SJSA1 (cell line): ENCODE measurements around the gene BTN2A1. TPM values are rescaled to one million over a fixed set of nuclear protein-coding genes. Genes with fewer than 3 reads are reported as not detected.
"Not testable (repeated sequence)": the region's sequence is repeated elsewhere in the genome, so short reads cannot be mapped to it uniquely, and the experiment has no call there.

ENCODE experiments used
- DNase-seq, 2 experiments: peaks; one replicate each; pipeline ENCODE4 v3.0.0-alpha.2; 2015 to 2020; ENCODE audit warnings: low spot score in 2 of 2, low read depth in 1 of 2
- H3K27ac ChIP-seq: fragments of 250-450 bp; sonication (Bioruptor Pico); 2 replicates; pipeline ENCODE4 v1.5.1; 2020; ENCODE audit warnings: mild to moderate bottlenecking, moderate library complexity
- H3K27me3 ChIP-seq: fragments of 250-450 bp; sonication (Bioruptor Pico); replicated peaks from 2 replicates; pipeline ENCODE4 v1.5.1; 2020; ENCODE audit warnings: mild to moderate bottlenecking, moderate library complexity
- H3K36me3 ChIP-seq: fragments of 250-450 bp; sonication (Bioruptor Pico); 2 replicates; pipeline ENCODE4 v1.5.1; 2020; ENCODE audit warnings: mild to moderate bottlenecking
- H3K4me1 ChIP-seq: fragments of 250-450 bp; sonication (Bioruptor Pico); replicated peaks from 2 replicates; pipeline ENCODE4 v1.6.1; 2021; ENCODE audit warnings: mild to moderate bottlenecking
- H3K4me3 ChIP-seq: fragments of 250-450 bp; sonication (Bioruptor Pico); 2 replicates; pipeline ENCODE4 v1.5.1; 2020; ENCODE audit warnings: mild to moderate bottlenecking
- H3K9me3 ChIP-seq: fragments of 250-450 bp; sonication (Bioruptor Pico); replicated peaks from 2 replicates; pipeline ENCODE4 v1.5.1; 2020; ENCODE audit warnings: mild to moderate bottlenecking
- total RNA-seq: library from RNA; depleted of rRNA; stranded (reverse); fragments of >200 nt; shearing (Covaris generic); gene quantifications from 2 replicates; pipeline ENCODE4 v1.2.3, GENCODE V29; 2014; rRNA removed

The BTN2A1 gene
- total RNA-seq, result 33.1 and 50.8 TPM in 2 replicates

DNA sequence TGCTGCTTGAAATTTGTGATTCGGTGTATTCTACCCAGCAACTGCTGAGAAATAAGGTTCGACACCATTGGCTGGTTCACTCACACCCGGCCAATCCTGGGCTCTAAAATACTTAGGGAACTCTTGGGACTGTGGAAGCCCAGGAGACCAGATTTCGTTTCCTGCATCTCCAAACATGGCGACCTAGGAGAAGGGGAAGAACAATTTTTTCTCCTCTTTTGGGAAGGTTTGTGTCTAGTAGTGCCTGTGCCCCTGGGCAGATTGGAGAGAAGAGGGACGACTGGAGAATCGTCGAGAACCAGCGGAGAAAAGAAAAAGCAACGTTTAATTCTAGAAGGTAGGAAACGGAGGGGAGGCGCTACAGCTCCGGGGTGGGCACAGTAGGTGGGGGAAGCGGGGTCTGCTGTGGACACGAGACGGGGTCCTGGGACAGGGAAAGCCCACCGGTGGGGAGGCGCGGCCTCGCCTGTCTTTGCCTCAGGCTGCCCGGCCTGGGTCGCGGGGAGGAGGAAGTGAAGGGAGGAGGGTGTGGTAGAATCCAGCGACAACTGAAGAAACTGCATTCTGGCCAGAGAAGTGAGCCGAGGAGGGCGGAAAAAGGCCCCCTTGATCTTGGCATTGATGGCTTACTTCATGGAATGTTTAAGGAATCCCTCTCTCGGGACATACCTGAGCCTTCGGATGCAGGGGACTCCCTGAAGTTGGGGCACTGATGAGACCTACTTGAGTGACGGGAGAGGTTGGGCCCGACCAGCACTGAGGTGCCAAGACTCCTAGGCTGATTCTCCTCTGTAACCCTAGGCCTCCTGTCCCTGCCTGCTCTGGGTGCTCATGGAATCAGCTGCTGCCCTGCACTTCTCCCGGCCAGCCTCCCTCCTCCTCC is at the start of gene BTN2A1:
TSS of gene BTN2A1 (plus strand) at position 150 of the 883 bp plus-strand sequence. CDS start at position 832, 682 bp downstream.
- H3K27me3 ChIP-seq, result no peaks in the 10 kb centered on the region
- no peaks in the 10 kb centered on the region for H3K9me3 ChIP-seq
- peaks cover 46% of the 10 kb centered on the region for H3K36me3 ChIP-seq
- H3K4me1 ChIP-seq, result peaks cover 17% of the 10 kb centered on the region
- peak within 1 kb of the TSS; percentile 85 for H3K27ac ChIP-seq
- DNase-seq, result peak; percentile 86 to 87
- H3K4me3 ChIP-seq, result peak within 1 kb of the TSS; percentile 66

DNA sequence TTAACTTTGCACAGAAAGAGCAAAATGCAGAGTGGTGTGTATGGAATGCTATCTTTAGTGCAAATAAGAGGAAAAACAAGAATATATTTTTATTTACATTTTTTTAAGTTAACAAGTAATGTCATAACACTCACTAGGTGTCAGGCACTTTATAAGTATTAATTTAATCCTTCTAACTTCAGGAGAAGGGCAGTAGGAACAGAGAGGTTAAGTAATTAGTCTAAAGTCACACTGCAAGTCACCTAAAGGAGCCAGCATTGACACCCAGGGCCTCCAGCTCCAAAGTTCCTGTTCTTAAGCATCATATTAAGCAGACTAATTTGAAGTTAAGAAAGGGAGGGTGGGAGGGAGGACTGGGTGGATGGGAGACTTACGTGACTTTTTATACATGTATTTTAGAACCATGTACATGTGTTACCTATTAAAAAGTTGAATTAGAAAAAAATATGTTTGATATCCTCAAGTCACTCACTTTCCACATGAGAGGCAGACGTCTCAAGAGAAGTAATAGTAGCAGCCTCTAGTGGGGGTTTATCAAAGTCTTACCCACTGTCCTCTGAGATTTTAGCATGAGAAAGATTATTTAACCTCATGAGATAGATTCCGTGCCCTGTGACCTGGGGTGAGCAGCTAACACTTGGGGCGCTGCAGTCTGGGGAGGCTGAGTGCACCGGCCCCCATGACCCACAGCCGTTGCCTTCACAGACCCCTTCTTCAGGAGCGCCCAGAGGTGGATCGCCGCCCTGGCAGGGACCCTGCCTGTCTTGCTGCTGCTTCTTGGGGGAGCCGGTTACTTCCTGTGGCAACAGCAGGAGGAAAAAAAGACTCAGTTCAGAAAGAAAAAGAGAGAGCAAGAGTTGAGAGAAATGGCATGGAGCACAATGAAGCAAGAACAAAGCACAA is 48.7 kb upstream of the BTN2A1 start:
- no peaks in the 10 kb centered on the region for H3K9me3 ChIP-seq
- no peak for DNase-seq
- H3K4me1 ChIP-seq, result no peaks in the 10 kb centered on the region
- H3K4me3 ChIP-seq, result no peak overlapping the region
- H3K27me3 ChIP-seq, result no peaks in the 10 kb centered on the region
- H3K27ac ChIP-seq, result no peak overlapping the region
- peaks cover 13% of the 10 kb centered on the region for H3K36me3 ChIP-seq

DNA sequence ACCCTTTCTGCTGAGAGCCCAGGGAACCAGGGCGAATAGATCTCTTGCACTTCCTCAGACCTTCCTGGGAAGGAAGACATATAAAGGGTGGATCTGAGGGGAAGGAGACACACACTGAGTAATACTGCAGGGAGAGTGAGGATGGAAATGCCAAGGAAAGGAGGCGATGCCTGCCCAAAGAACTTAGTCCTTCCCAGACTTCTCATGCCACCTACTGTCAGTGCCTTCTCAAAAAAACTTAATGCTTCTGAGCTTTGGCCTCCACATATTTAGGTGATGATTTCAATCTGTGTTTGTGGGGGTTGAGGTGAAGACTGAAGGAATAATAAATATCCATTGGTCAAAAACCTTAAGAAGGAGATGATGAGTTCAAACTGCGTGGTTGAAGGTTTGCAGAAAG is 46.0 kb upstream of the BTN2A1 start:
- DNase-seq, result no peak
- H3K4me3 ChIP-seq, result no peak overlapping the region
- no peak overlapping the region for H3K27ac ChIP-seq

DNA sequence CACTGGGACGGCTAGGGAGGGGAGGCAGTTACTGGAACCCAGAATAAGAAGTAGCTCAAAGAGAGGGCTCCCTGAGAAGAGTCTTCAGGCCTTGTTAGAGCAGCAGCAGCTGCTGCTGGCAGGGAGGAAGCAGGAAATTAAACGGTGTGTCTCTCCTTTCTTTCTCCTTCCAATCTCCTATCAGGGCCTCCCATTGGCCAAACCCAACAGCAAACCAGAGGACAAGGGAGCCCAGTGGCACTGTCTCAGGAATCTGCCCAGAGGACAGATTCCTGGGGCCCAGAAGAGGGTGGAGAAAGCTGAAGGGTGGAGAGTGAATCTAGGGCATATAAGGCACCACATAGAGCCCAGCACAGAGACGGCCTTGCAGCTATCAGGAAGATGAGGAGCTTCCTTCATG is 45.5 kb upstream of the BTN2A1 start:
- Histone ChIP-seq H3K27ac (no peak overlapping the region), H3K4me1 (peaks cover 7% of the 10 kb centered on the region; the same call in 1 of the 2 replicates), H3K4me3 (no peak overlapping the region), H3K27me3 (no peaks in the 10 kb centered on the region), H3K9me3 (peaks cover 4% of the 10 kb centered on the region), H3K36me3 (peaks cover 12% of the 10 kb centered on the region)
- DNase-seq, result no peak

More for the DNA sequence above, 46.0 kb upstream of the BTN2A1 start:
- Histone ChIP-seq H3K9me3 (no peaks in the 10 kb centered on the region), H3K27me3 (no peaks in the 10 kb centered on the region), H3K36me3 (peaks cover 13% of the 10 kb centered on the region), H3K4me1 (peaks cover 7% of the 10 kb centered on the region; the same call in 1 of the 2 replicates)

DNA sequence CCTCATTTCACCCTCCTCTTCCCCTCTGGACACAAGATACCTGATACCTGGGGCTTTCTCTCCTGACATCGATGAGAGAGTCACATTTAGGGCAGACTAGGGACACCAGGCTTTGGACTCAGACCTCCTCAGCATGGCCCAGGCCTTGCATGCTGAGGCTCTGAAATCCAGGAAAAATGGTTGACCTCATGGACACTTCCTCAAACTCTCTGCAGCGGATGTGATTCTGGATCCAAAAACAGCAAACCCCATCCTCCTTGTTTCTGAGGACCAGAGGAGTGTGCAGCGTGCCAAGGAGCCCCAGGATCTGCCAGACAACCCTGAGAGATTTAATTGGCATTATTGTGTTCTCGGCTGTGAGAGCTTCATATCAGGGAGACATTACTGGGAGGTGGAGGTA is 44.8 kb upstream of the BTN2A1 start:
- Histone ChIP-seq H3K27me3 (no peaks in the 10 kb centered on the region), H3K27ac (no peak overlapping the region), H3K36me3 (peaks cover 8% of the 10 kb centered on the region), H3K4me3 (no peak overlapping the region), H3K9me3 (peaks cover 4% of the 10 kb centered on the region), H3K4me1 (peaks cover 7% of the 10 kb centered on the region; the same call in 1 of the 2 replicates)
- no peak for DNase-seq

DNA sequence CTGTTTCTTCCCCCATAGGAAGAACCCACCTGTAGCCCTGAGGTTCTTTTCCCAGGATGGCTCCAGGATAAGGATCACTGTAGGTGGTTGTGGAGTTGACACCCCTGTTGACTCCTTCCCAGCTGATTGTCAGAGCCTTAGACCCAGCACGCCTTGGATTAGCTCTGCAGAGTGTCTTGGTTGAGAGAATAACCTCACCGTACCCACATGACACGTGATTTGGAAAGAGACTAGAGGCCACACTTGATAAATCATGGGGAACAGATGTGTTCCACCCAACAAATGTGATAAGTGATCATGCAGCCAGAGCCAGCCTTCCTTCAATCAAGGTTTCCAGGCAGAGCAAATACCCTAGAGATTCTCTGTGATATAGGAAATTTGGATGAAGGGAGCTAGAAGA is 43.5 kb upstream of the BTN2A1 start:
- DNase-seq, result no peak
- Histone ChIP-seq H3K36me3 (peaks cover 7% of the 10 kb centered on the region), H3K4me1 (peaks cover 7% of the 10 kb centered on the region; the same call in 1 of the 2 replicates), H3K4me3 (no peak overlapping the region), H3K27ac (no peak overlapping the region), H3K27me3 (no peaks in the 10 kb centered on the region), H3K9me3 (peaks cover 14% of the 10 kb centered on the region)

DNA sequence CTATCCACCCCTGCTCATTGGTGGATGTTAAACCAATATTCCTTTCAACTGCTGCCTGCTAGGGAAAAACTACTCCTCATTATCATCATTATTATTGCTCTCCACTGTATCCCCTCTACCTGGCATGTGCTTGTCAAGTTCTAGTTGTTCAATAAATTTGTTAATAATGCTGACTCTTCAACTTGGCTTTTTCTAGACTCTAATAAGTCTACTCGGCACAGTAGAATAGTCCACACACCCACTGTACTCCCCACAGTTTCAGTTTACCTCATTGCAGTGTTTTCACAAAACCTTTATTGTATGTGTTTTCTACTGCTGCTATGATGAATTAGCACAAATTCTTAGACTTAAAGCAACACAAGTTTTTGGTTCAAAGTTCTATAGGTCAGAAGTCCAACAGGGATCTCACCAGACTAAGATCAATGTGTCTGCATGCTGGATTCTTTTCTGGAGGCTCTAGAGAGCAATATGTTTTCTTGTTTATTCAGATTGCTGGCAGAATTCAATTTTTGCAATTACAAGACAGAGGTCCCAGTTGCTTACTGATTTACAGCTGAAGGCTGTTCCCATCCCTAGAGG is 42.6 kb upstream of the BTN2A1 start:
- Histone ChIP-seq H3K36me3 (no peaks in the 10 kb centered on the region; the same call in 1 of the 2 replicates), H3K4me1 (peaks cover 9% of the 10 kb centered on the region), H3K9me3 (peaks cover 14% of the 10 kb centered on the region), H3K27ac (no peak overlapping the region), H3K27me3 (no peaks in the 10 kb centered on the region), H3K4me3 (no peak overlapping the region)
- no peak for DNase-seq

DNA sequence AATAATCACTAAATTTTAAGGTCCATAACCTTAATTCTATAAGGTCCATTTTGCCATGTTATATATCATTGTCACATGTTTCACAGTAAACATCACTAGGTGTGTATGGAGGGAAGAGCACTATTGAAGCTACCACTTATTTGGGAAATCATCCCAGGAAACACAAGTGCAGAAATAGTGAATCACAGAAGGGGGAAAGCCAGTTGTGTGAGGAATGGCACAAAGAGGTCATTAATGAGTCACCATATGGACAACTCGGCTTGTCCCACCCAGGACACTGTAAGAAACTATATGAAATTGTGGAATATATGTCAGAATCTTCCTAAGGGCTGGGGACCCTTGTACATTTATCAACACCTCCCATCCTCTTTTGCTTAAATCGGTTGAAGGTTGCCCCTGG is 42.0 kb upstream of the BTN2A1 start:
- no peaks in the 10 kb centered on the region for H3K36me3 ChIP-seq
- peaks cover 16% of the 10 kb centered on the region for H3K4me1 ChIP-seq
- H3K9me3 ChIP-seq, result peaks cover 14% of the 10 kb centered on the region
- no peak overlapping the region for H3K4me3 ChIP-seq
- no peak overlapping the region for H3K27ac ChIP-seq
- no peaks in the 10 kb centered on the region for H3K27me3 ChIP-seq
- DNase-seq, result no peak

DNA sequence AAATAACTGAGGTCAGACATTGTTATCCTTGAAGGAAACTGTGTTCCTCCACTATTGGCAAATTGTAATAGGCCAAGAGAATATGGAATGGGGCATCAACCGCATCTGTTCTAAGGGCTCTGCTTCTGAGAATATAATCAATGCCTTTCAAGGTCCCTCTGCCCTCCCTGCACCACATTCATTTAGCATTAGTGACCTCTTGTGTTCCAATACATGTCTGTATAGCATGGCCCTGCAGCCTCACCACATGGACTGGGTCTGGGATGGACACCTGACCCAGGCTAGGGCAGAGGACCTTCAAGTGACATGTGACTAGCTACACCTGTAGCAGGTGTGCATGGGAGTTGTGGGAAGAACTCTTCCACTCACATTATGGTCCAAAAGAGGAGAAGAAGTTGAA is 41.5 kb upstream of the BTN2A1 start:
- no peak overlapping the region for H3K4me3 ChIP-seq
- no peaks in the 10 kb centered on the region for H3K36me3 ChIP-seq
- peaks cover 14% of the 10 kb centered on the region for H3K9me3 ChIP-seq
- DNase-seq, result no peak
- H3K4me1 ChIP-seq, result peaks cover 17% of the 10 kb centered on the region
- no peaks in the 10 kb centered on the region for H3K27me3 ChIP-seq
- H3K27ac ChIP-seq, result no peak overlapping the region

DNA sequence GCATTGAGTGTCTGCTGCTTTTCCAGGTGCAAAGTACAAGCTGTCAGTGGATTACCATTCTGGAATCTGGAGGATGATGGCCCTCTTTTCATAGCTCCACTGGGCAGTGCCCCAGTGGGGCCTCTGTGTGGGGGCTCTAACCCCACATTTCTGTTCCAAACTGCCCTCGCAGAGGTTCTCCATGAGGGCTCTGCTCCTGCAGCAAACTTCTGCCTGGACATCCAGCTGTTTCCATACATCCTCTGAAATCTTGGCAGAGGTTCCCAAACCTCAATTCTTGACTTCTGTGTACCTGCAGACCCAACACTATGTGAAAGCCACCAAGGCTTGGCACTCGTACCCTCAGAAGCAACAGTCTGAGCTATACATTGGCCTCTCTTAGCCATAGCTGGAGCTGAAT is 39.7 kb upstream of the BTN2A1 start:
- H3K4me1 ChIP-seq, result peaks cover 17% of the 10 kb centered on the region
- not testable (repeated sequence) for H3K27ac ChIP-seq, H3K27me3 ChIP-seq, DNase-seq, H3K36me3 ChIP-seq, H3K4me3 ChIP-seq
- peaks cover 14% of the 10 kb centered on the region for H3K9me3 ChIP-seq

DNA sequence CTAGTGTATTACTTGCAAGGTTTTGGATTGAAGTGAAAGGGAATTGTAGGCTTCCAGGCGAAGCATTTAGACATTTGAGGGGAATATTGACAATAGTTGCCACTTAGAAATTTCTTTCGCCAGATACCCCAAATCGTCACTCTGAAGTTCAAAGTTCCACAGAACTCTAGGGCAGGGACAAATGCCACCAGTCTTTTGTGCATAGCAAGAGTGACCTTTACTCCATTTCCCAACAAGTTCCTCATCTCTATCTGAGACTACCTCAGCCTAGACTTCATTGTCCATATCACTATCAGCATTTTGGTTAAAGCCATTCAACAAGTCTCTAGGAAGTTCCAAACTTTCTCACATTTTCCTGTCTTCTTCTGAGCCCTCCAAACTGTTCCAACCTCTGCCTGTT is 39.0 kb upstream of the BTN2A1 start:
- H3K36me3 ChIP-seq, DNase-seq, H3K27ac ChIP-seq, H3K4me3 ChIP-seq, H3K27me3 ChIP-seq: not testable (repeated sequence)
- Histone ChIP-seq H3K4me1 (peaks cover 17% of the 10 kb centered on the region), H3K9me3 (peaks cover 14% of the 10 kb centered on the region)

DNA sequence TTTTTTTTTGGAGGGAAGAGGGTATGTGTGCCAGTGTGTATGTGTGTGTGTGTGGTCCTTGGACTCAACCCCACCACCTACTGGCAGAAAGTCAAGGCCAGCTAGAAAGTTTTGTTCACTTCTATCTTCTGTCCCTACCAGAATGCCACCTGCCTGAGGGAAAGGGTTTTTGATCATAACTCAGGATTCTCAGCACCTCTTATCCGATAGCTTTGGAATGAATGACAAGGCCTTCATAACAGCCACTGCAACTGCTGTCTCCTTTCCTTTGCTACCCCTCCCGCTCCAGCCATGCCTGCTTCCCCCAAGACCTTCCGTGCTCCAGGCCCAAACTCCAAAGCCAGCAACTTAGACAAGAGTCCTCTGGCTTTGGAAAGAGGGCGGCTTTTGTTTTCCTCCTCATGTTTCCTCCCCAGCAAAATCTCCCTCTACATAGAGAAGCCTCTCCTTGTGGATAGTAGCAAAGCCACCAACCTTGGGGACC is 37.0 kb upstream of the BTN2A1 start:
- Histone ChIP-seq H3K27me3 (no peaks in the 10 kb centered on the region), H3K9me3 (peaks cover 14% of the 10 kb centered on the region), H3K4me3 (peak overlapping the region; percentile 70), H3K27ac (peak overlapping the region; percentile 65), H3K4me1 (peaks cover 21% of the 10 kb centered on the region), H3K36me3 (peaks cover 29% of the 10 kb centered on the region)
- DNase-seq, result peak; percentile 76 to 77
